Left cardiac atrium (tissue), 4 donors: ENCODE data around the gene MAFF. TPM values are rescaled to one million over a fixed set of nuclear protein-coding genes. Genes with fewer than 3 reads are reported as not detected.
"Not testable (repeated sequence)": the region's sequence is repeated elsewhere in the genome, so short reads cannot be mapped to it uniquely, and the experiment has no call there.

Source experiments
- ATAC-seq, 2 donors: fragments of 200-7000 bp; cut with Tn5 transposase; one replicate each; pipeline ENCODE4 v1.9.1; 2020; ENCODE audit warnings: mild to moderate bottlenecking in 2 of 2, moderate library complexity in 2 of 2
- DNase-seq: peaks from one replicate; pipeline ENCODE4 v3.0.0-alpha.2; 2020
- intact Hi-C, 2 donors: fragments of 100-400 bp; cut with DNase I; formaldehyde crosslinking; loops; one replicate each; pipeline versions ENCODE4 v1.14.1 to v1.15.1; 2022 to 2023
- total RNA-seq, 2 donors: library from RNA; stranded (reverse); fragmentation: NEBNext Ultra II Directional; extraction: Animal tissue kit (Norgen Biotek cat#: 25700); gene quantifications; one replicate each; pipeline ENCODE4 v1.2.1, GENCODE V29; 2021
- donor health status: DM: no; HTN: yes; CAD: no.
- donor health status: DM: no; HTN: yes; CAD: no; lungs with severe emphysema.
- donor health status: DM: yes; HTN: yes; CAD: no.
- donor health status: Dilated cardiomyopathy.

Gene MAFF
- total RNA-seq, 2 donors from 2014 or later, result 9.4 to 27.8 TPM

DNA sequence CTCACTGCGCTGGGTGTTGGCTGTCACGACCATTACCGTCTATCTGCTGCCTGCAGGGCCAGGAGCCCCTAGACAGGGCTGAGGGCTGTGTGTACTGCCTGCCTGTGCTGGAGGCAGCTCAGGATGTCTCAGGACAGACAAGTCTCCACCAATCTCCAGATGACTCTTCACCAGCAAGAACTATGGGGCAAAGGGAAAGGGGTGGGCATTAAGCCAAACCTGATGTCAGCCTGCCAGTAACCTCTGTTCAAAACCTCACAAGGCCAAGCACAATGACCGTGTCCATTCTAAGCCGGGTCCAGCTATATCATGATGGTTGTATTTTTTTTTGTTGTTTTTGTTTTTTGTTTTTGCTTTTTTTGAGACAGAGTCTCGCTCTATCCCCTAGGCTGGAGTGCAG is 31.6 kb downstream of the MAFF start:
- no peak for ATAC-seq
- intact Hi-C loops, result loop anchor here in 1 of 2 donors (10.0 kb wide), 1 partner anchor 119 kb away; the partner anchor contains the start of gene BAIAP2L2
- no peak for DNase-seq

DNA sequence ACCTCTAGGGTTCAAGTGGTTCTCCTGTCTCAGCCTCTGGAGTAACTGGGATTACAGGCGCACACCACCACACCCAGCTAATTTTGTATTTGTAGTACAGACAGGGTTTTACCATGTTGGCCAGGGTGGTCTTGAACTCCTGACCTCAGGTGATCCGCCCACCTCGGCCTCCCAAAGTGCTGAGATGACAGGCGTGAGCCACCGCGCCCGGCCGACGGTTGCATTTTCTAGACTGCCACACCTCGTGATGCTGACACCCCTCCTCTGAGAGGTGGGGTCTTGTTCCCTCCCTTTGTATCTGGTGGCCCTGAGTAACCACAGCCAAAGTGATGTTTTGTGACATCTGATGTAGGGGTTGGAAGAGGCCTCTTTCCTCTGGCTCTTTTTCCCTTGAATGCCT is 32.1 kb downstream of the MAFF start:
- not testable (repeated sequence) for ATAC-seq, DNase-seq
- intact Hi-C loops, result loop anchor here in 1 of 2 donors (10.0 kb wide), 1 partner anchor 119 kb away; the partner anchor contains the start of gene BAIAP2L2

GRCh38 chr22:38235240-38235850 is 33.6 kb downstream of the MAFF start:
- intact Hi-C loops, result loop anchor here in 1 of 2 donors (10.0 kb wide), 1 partner anchor 121 kb away; the partner anchor contains the start of gene BAIAP2L2
- ATAC-seq, result no peak

GRCh38 chr22:38236786-38237185 is 35.0 kb downstream of the MAFF start:
- intact Hi-C loops, result loop anchor here in 1 of 2 donors (10.0 kb wide), 1 partner anchor 122 kb away; the partner anchor contains the start of gene BAIAP2L2
- peak in 1 of 2 donors; percentile 42 for ATAC-seq

More at GRCh38 chr22:38235240-38235850, 33.6 kb downstream of the MAFF start:
- DNase-seq, result no peak

DNA sequence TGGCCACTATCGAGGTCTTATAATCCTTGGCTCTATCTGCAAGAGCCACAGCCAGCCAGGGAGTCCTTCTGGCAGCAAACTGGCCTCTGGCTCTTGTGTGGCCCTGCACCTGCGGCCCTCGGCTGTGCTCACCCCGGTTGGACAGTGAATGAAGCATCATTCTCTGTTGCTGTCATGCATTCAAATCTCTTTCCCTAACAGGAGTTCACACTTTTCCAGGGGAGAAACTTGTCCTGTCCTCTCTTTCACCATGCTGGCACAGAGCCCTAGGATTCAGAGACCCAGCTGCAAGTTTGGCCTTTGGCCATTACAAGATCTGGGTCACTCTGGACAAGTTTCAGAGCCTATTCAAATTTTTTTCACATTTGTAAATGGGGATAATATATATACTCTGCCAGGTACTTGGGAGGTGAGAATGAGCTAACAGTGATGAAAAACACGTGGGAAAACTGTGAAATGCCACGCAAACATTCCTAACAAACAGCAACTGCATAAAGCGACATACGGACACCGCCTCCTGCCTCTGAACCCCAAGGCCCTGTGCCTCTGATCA is 36.8 kb downstream of the MAFF start:
- peak; percentile 23 to 24 for ATAC-seq
- peak; percentile 56 for DNase-seq
- intact Hi-C loops, result loop anchor here in 1 of 2 donors (10.0 kb wide), 1 partner anchor 124 kb away; the partner anchor contains the start of gene BAIAP2L2

More at GRCh38 chr22:38236786-38237185, 35.0 kb downstream of the MAFF start:
- DNase-seq, result no peak

GRCh38 chr22:38239101-38239761 is 37.4 kb downstream of the MAFF start:
- ATAC-seq (peak; percentile 74 to 82), DNase-seq (no peak)
- intact Hi-C loops, result loop anchor here in 1 of 2 donors (10.0 kb wide), 1 partner anchor 124 kb away; the partner anchor contains the start of gene BAIAP2L2

- ATAC-seq (peak in 1 of 2 donors; percentile 36), DNase-seq (no peak)
- intact Hi-C loops, result no loop called here
These were observed 39.0 kb downstream of the MAFF start for GRCh38 chr22:38240734-38241252.

- ATAC-seq (peak in 1 of 2 donors; percentile 7), DNase-seq (no peak)
- intact Hi-C loops, result no loop called here
These were observed 41.4 kb downstream of the MAFF start for GRCh38 chr22:38243007-38243765.

DNA sequence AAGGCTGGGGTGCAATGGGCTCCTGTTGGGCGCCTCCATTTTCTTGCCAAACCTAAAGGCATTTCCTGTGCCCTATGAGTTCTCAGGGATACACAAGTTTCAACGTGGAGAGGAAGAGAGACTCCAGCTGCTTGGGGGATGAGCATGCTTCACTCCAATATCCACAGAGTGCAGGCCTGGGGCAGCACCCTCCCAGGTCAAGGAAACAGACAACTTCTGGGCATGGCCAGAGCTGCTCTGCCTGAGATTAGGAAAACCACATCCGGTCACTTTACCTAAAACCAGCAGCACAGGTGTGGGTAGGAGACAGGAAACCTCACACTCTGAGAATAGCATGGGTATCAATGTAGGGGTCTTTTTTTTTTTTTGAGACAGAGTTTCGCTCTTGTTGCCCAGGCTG is 42.3 kb downstream of the MAFF start:
- intact Hi-C loops, result no loop called here
- ATAC-seq (no peak), DNase-seq (no peak)

- ATAC-seq (no peak), DNase-seq (no peak)
- intact Hi-C loops, result no loop called here
These were observed 44.4 kb downstream of the MAFF start for GRCh38 chr22:38246046-38246658.

GRCh38 chr22:38246692-38247091 is 44.9 kb downstream of the MAFF start:
- intact Hi-C loops, result no loop called here
- ATAC-seq (peak; percentile 79 to 86), DNase-seq (peak; percentile 67)

GRCh38 chr22:38247713-38248112 is 45.9 kb downstream of the MAFF start:
- intact Hi-C loops, result no loop called here
- no peak for DNase-seq

DNA sequence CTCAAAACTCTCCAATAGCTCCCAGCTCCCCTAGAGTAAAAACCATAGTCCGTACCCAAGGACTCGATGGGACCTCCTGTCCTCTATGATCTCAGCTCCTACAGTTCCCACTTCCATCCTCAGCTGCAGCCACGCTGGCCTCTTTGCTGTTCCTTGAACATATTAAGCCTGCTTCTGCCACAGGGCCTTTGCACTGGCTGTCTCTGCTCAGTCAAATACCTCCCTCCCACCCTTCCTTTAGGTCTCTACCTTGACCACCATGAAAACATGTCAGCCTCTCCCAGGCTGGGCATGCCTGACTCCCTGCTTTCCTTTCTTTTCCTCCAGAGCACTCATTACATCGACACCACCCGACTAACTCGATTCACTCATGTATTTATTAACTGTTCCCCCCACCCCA is 46.5 kb downstream of the MAFF start:
- intact Hi-C loops, result no loop called here
- ATAC-seq, result no peak
- no peak for DNase-seq

More at GRCh38 chr22:38247713-38248112, 45.9 kb downstream of the MAFF start:
- no peak for ATAC-seq

DNA sequence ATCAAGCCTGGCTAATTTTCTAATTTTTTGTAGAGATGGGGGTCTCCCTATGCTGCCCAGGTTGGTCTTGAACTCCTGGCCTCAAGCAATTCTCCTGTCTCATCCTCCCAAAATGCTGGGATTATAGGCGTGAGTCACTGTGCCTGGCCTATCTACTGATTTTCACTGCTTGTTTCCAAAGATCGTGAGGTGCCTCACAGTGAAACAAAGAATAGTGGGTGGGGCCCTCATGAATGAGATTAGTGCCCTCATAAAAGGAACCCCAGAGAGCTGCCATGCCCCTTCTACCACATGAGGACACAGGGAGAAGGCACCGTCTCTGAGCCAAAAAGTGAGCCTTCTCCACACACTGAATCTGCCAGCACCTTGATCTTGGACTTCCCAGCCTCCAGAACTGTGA is 47.5 kb downstream of the MAFF start:
- intact Hi-C loops, result no loop called here
- no peak for ATAC-seq
- DNase-seq, result no peak

GRCh38 chr22:38249803-38250642 is 48.2 kb downstream of the MAFF start:
- ATAC-seq (no peak), DNase-seq (no peak)
- intact Hi-C loops, result no loop called here

DNA sequence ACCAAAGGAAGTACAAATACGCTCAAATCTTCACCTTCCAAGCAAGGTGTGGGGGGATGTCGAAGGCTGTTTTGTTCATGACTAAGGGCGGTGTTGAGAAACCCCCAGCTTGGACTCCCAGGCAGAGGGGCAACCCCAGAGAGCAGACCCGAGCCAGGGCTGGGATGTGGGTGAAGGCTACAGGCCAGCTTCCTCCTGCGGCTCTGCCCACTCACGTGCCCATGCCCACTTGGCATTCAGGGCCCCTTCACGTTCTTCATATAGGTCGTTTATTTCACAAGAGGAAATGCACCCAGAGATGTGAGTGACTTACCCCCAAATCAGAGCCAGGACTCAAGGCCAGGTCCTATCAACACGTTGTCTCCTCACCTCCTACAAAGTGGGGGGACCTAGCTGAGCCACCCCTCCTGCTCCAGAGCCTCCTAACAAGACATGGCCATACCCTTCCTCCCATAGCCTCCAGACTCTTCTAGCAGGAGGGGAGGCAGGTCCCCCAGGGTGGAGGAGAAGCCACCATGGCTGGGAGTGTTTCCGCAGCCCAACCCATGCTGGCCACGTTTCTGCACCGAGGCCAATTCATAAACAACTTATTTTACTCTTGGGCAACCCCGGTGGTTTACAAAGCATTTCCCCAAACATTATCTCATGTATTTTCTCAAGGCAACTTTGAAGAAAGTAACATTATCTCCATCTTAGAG is 49.0 kb downstream of the MAFF start:
- no peak for ATAC-seq
- no peak for DNase-seq
- intact Hi-C loops, result no loop called here

- intact Hi-C loops, result no loop called here
- DNase-seq (no peak), ATAC-seq (peak in 1 of 2 donors; percentile 14)
These were observed 49.5 kb downstream of the MAFF start for GRCh38 chr22:38251341-38251692.
